Activated CD4-positive, alpha-beta memory T cell treated with anti-CD3 and anti-CD28 coated beads for 36 hours (primary cell): ENCODE measurements around the gene ARHGAP26. TPM values are rescaled to one million over a fixed set of nuclear protein-coding genes. Genes with fewer than 3 reads are reported as not detected.

ENCODE experiments used
- CTCF ChIA-PET: fragments of 350-600 bp; sonication (Branson Sonifier 250); formaldehyde crosslinking; loops from one replicate; lab custom pipeline; 2021; ENCODE audit warnings: antibody characterized with exemption, inconsistent platforms; lab: Charles Lee
- POLR2A ChIA-PET: fragments of 350-600 bp; sonication (Branson Sonifier 250); formaldehyde crosslinking; loops from one replicate; lab custom pipeline; 2021; ENCODE audit warnings: antibody characterized with exemption; lab: Charles Lee
- DNase-seq: peaks from one replicate; pipeline ENCODE4 v3.0.0-alpha.2; 2020
- H3K27ac Mint-ChIP-seq: one replicate; pipeline ENCODE4 v1.8.0; 2021; ENCODE audit warnings: mixed read lengths
- H3K27me3 Mint-ChIP-seq: one replicate; pipeline ENCODE4 v1.8.0; 2021; ENCODE audit warnings: mixed read lengths
- H3K36me3 Mint-ChIP-seq: one replicate; pipeline ENCODE4 v1.8.0; 2021; ENCODE audit warnings: mixed read lengths
- H3K4me1 Mint-ChIP-seq: one replicate; pipeline ENCODE4 v1.8.0; 2021; ENCODE audit warnings: low read depth, mixed read lengths
- H3K4me3 Mint-ChIP-seq: one replicate; pipeline ENCODE4 v1.8.0; 2021; ENCODE audit warnings: mild to moderate bottlenecking, mixed read lengths
- H3K9me3 Mint-ChIP-seq: one replicate; pipeline ENCODE4 v1.8.0; 2021; ENCODE audit warnings: mixed read lengths
- intact Hi-C: fragments of 100-400 bp; cut with micrococcal nuclease; formaldehyde crosslinking; loops from one replicate; pipeline ENCODE4 v1.15.1; 2023
- total RNA-seq, 2 experiments: library from RNA; stranded (reverse); gene quantifications; one replicate each; pipeline ENCODE4 v1.2.3, GENCODE V29; 2021

ARHGAP26 gene
- total RNA-seq, 2 experiments from 2014 or later = 16.4 to 16.9 TPM

GRCh38 chr5:143120460-143121134 lies 350.4 kb downstream of the ARHGAP26 start:
- intact Hi-C loops = no loop called here
- no peaks in the 10 kb centered on the region for H3K27me3 Mint-ChIP-seq
- POLR2A ChIA-PET = interaction anchor here (0.5 kb wide), 1 partner anchor 17 kb away, joined by 4 read pairs; no protein-coding TSS in a partner anchor
- peaks cover 42% of the 10 kb centered on the region for H3K4me1 Mint-ChIP-seq
- no peaks in the 10 kb centered on the region for H3K9me3 Mint-ChIP-seq
- peaks cover 9% of the 10 kb centered on the region for H3K36me3 Mint-ChIP-seq
- H3K27ac Mint-ChIP-seq = no peak overlapping the region
- H3K4me3 Mint-ChIP-seq = no peak overlapping the region
- CTCF ChIA-PET = no interaction called here
- DNase-seq = no peak

- no peak overlapping the region for H3K27ac Mint-ChIP-seq
- ChIA-PET POLR2A (no interaction called here), CTCF (no interaction called here)
- DNase-seq = peak; percentile 39
- no peak overlapping the region for H3K4me3 Mint-ChIP-seq
- H3K9me3 Mint-ChIP-seq = no peaks in the 10 kb centered on the region
- intact Hi-C loops = no loop called here
- peaks cover 42% of the 10 kb centered on the region for H3K4me1 Mint-ChIP-seq
- peaks cover 9% of the 10 kb centered on the region for H3K36me3 Mint-ChIP-seq
- no peaks in the 10 kb centered on the region for H3K27me3 Mint-ChIP-seq
Observed at GRCh38 chr5:143121135-143121475, 350.9 kb downstream of the ARHGAP26 start.

GRCh38 chr5:143124593-143124992 lies 354.4 kb downstream of the ARHGAP26 start:
- H3K27me3 Mint-ChIP-seq = no peaks in the 10 kb centered on the region
- peaks cover 25% of the 10 kb centered on the region for H3K4me1 Mint-ChIP-seq
- peaks cover 9% of the 10 kb centered on the region for H3K36me3 Mint-ChIP-seq
- CTCF ChIA-PET = interaction anchor here (1.0 kb wide), 1 partner anchor 121 kb away, joined by 4 read pairs; no protein-coding TSS in a partner anchor
- no peak overlapping the region for H3K4me3 Mint-ChIP-seq
- no peaks in the 10 kb centered on the region for H3K9me3 Mint-ChIP-seq
- POLR2A ChIA-PET = no interaction called here
- peak; percentile 27 for DNase-seq
- intact Hi-C loops = no loop called here
- H3K27ac Mint-ChIP-seq = no peak overlapping the region

DNA sequence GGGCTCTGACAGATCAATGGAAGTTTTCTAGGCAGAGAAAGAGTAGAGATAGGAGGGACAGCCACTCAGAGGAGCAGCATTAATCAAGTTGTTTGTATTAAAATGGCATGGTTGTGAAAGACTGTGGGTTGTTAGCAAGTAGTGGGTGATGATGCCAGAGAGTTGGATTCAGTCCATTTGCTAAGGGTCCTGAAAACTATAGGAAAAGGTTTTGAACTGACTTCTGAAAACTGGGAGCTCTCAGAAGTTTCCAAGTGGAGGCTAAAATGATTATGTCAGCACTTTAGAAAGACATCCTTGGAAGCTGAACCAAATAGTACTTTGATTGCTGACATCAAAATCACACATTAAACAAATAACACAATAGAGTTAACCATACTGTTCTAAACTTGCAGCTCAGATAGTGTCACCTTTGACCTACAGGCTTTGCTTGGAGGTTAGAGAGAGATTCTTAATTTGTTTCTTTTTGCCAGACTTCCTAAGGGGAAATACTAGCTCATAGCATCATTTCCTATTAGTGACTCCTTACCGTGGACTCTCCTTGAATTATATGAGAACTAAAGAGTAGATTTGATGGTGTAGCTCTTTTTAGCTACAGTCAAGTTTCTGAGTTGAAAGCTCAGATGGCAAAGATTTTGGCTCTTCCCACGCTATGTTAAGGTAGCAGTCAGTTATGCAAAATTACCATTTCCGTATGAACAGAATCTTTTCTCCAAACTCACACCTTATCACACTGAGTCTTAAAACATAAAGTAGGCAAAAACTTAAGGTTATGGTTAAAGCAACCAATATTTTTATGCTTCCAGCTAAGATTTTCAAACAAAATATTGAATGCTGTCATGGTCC lies 356.2 kb downstream of the ARHGAP26 start:
- Mint-ChIP-seq H3K36me3 (peaks cover 6% of the 10 kb centered on the region), H3K27ac (no peak overlapping the region), H3K9me3 (no peaks in the 10 kb centered on the region), H3K27me3 (no peaks in the 10 kb centered on the region), H3K4me1 (peaks cover 10% of the 10 kb centered on the region), H3K4me3 (no peak overlapping the region)
- CTCF ChIA-PET = no interaction called here
- DNase-seq = no peak
- intact Hi-C loops = no loop called here
- POLR2A ChIA-PET = no interaction called here

DNA sequence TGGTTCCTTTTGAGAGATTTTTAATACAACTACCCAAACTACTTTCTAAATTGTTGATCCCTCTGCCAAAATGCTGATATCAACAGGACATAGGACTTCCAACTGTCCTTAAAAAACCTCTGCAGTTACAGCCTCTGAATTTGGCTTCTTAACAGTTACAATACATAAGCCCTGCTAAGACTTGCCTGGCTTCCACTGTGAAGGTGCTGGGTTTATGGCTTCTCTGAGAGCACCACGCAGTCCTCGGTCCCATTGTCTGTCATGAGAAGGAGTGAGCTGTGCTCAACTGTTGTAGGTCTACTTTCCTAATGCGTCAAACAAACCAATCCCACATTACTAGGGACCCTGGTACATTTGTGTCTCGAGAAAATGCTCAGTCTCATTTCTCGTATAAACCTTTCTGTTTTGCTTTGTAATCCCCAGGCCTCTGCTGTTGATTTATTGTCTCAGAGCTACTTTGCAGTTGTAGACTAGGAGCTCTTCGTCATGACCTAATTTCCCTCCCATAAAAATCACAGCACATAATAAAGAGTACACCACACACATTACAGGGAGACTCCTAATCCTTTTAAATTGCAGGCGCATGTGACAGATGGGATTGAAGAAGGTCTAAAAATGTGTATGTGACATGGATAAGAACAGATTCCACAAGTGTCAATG lies 358.4 kb downstream of the ARHGAP26 start:
- Mint-ChIP-seq H3K4me3 (no peak overlapping the region), H3K27ac (no peak overlapping the region), H3K9me3 (no peaks in the 10 kb centered on the region), H3K4me1 (peaks cover 6% of the 10 kb centered on the region), H3K36me3 (no peaks in the 10 kb centered on the region), H3K27me3 (no peaks in the 10 kb centered on the region)
- CTCF ChIA-PET = interaction anchor here (1.0 kb wide), 1 partner anchor 12 kb away, joined by 3 read pairs; no protein-coding TSS in a partner anchor
- POLR2A ChIA-PET = no interaction called here
- intact Hi-C loops = no loop called here
- DNase-seq = no peak

GRCh38 chr5:143129203-143129602 lies 359.0 kb downstream of the ARHGAP26 start:
- DNase-seq = no peak
- Mint-ChIP-seq H3K27ac (no peak overlapping the region), H3K9me3 (no peaks in the 10 kb centered on the region), H3K4me1 (peaks cover 6% of the 10 kb centered on the region), H3K4me3 (no peak overlapping the region), H3K36me3 (peaks cover under 1% of the 10 kb centered on the region), H3K27me3 (no peaks in the 10 kb centered on the region)
- ChIA-PET POLR2A (no interaction called here), CTCF (interaction anchor here (1.2 kb wide), 1 partner anchor 125 kb away, joined by 3 read pairs; no protein-coding TSS in a partner anchor)
- intact Hi-C loops = no loop called here

DNA sequence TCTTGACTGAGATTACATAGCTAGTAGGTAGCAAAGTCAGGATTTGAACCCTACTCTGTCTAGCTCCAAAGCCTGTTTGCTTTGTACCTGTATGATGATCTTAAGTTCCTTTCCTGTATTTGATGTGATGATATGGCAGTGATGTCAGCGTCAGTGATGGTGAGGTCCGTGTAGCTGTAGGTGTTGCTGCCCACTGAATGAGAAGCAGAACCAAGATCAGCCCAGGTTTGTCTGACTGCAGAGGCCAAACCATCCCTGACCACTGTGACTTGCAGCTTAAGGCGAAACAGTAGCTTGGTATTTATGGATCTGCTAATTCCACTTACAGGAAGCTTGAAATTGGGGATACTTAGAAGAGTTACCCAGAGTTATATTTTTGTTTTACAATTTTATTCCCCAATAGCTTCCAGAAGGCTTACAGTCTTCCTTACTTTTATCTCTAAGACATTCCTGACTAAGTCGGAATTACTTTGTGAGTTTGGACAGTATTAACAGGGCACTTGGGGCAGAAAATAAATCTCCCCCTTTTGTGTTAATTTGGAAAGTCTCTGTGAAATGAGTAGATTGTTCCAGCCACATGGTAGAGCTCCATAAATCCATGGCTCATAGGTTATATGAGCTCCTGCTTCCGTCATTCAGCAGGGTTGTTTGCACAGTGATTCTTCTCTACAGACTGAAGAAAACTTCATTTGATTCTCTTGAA lies 359.9 kb downstream of the ARHGAP26 start:
- ChIA-PET CTCF (interaction anchor here (1.2 kb wide), 1 partner anchor 126 kb away, joined by 3 read pairs; no protein-coding TSS in a partner anchor), POLR2A (no interaction called here)
- Mint-ChIP-seq H3K4me3 (no peak overlapping the region), H3K9me3 (no peaks in the 10 kb centered on the region), H3K36me3 (peaks cover 2% of the 10 kb centered on the region), H3K27ac (no peak overlapping the region), H3K27me3 (no peaks in the 10 kb centered on the region), H3K4me1 (no peaks in the 10 kb centered on the region)
- intact Hi-C loops = loop anchor here (2.0 kb wide), 1 partner anchor 15 kb away; no protein-coding TSS in a partner anchor
- no peak for DNase-seq

DNA sequence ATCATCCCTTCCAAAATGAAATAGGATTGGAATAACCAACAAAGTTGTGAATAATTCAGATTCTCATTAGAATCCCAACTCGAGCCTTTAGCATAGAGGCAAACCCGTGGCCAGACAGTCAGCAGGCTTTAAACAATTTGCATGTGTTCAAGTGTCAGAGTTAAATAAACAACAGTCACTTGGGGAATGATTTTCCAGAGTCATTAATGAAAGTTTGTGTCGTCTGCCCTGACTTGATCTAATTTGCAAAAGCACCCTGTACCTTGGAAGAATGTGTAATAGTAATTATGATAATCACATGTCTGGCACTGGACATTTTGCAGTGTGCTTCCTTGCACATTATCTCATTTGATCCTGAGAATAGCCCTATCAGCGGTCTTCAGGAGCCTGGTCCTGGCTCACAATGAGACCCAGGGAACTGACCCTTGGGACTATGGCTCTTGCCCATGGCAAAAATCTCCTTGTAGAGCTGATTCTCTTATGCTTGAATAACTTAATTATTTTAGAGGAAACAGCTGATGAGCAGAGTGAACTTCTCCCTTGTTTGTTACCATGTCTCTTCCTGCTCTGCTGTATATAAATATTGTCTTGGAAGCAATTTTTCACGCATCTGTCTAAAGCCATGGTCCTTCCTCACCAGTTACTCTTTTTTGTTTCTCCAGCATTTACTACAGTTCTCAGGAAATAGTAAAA lies 360.6 kb downstream of the ARHGAP26 start:
- ChIA-PET CTCF (no interaction called here), POLR2A (no interaction called here)
- Mint-ChIP-seq H3K4me1 (no peaks in the 10 kb centered on the region), H3K27me3 (no peaks in the 10 kb centered on the region), H3K4me3 (no peak overlapping the region), H3K9me3 (no peaks in the 10 kb centered on the region), H3K36me3 (peaks cover 2% of the 10 kb centered on the region), H3K27ac (no peak overlapping the region)
- DNase-seq = no peak
- intact Hi-C loops = loop anchor here (2.0 kb wide), 1 partner anchor 14 kb away; no protein-coding TSS in a partner anchor

DNA sequence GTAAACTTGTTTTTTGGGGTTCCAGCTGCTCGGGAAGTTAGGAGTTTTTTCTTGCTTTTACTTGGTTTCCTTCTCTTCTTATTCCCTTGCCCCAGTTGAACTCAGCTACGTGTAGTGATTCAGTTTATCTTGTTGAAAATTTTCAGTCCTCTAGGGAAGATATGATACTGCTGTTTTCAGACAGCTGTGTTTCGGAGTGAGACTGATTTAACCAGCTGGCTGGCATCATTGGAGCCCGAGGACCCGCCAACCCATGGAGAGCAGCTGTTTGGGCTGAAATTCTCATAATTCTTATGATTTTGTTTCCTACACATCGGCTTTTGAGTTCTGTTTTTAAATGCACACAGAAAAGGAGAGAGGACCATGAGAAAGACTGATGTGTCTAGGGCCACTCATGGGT lies 361.8 kb downstream of the ARHGAP26 start:
- ChIA-PET POLR2A (no interaction called here), CTCF (no interaction called here)
- Mint-ChIP-seq H3K27ac (no peak overlapping the region), H3K36me3 (peaks cover 2% of the 10 kb centered on the region), H3K27me3 (no peaks in the 10 kb centered on the region), H3K4me3 (no peak overlapping the region), H3K9me3 (no peaks in the 10 kb centered on the region), H3K4me1 (no peaks in the 10 kb centered on the region)
- no peak for DNase-seq
- intact Hi-C loops = loop anchor here (2.0 kb wide), 1 partner anchor 13 kb away; no protein-coding TSS in a partner anchor

DNA sequence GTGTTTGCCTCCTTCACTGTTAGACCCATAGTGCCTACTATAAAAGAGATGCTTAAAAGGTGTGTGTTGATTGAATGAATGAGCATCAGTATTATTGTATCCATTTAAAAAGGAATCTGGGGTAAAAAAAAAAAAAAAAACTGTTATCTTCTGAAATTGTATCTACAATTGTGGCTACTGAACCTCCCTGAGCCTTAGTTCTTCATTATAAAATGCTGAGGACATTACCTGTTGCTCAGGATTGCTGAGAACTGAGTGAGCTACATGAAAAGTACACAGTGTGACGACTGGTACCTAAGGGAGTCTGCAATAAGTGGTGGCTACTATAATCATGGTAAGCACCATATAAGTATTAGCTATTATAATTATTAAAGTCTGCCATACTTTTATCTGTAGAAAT lies 362.6 kb downstream of the ARHGAP26 start:
- POLR2A ChIA-PET = no interaction called here

GRCh38 chr5:143133721-143134120 lies 363.5 kb downstream of the ARHGAP26 start:
- no peak overlapping the region for H3K27ac Mint-ChIP-seq
- no peak overlapping the region for H3K4me3 Mint-ChIP-seq
- DNase-seq = no peak
- H3K36me3 Mint-ChIP-seq = peaks cover 4% of the 10 kb centered on the region
- intact Hi-C loops = no loop called here
- H3K9me3 Mint-ChIP-seq = no peaks in the 10 kb centered on the region
- POLR2A ChIA-PET = no interaction called here
- CTCF ChIA-PET = interaction anchor here (1.2 kb wide), 1 partner anchor 29 kb away, joined by 4 read pairs; no protein-coding TSS in a partner anchor
- H3K4me1 Mint-ChIP-seq = no peaks in the 10 kb centered on the region
- no peaks in the 10 kb centered on the region for H3K27me3 Mint-ChIP-seq

More for the DNA sequence above, 362.6 kb downstream of the ARHGAP26 start:
- H3K36me3 Mint-ChIP-seq = peaks cover 4% of the 10 kb centered on the region
- no peaks in the 10 kb centered on the region for H3K4me1 Mint-ChIP-seq
- no peak overlapping the region for H3K27ac Mint-ChIP-seq
- CTCF ChIA-PET = interaction anchor here (1.2 kb wide), 1 partner anchor 28 kb away, joined by 4 read pairs; no protein-coding TSS in a partner anchor
- intact Hi-C loops = no loop called here
- H3K4me3 Mint-ChIP-seq = no peak overlapping the region
- no peak for DNase-seq
- no peaks in the 10 kb centered on the region for H3K9me3 Mint-ChIP-seq
- no peaks in the 10 kb centered on the region for H3K27me3 Mint-ChIP-seq
